CMK (cell line): ENCODE data around the gene GALNT18.

Experiments
- DNase-seq: peaks from one replicate; pipeline ENCODE4 v3.0.0-alpha.2; 2010; ENCODE audit warnings: low read depth

GALNT18 gene

DNA sequence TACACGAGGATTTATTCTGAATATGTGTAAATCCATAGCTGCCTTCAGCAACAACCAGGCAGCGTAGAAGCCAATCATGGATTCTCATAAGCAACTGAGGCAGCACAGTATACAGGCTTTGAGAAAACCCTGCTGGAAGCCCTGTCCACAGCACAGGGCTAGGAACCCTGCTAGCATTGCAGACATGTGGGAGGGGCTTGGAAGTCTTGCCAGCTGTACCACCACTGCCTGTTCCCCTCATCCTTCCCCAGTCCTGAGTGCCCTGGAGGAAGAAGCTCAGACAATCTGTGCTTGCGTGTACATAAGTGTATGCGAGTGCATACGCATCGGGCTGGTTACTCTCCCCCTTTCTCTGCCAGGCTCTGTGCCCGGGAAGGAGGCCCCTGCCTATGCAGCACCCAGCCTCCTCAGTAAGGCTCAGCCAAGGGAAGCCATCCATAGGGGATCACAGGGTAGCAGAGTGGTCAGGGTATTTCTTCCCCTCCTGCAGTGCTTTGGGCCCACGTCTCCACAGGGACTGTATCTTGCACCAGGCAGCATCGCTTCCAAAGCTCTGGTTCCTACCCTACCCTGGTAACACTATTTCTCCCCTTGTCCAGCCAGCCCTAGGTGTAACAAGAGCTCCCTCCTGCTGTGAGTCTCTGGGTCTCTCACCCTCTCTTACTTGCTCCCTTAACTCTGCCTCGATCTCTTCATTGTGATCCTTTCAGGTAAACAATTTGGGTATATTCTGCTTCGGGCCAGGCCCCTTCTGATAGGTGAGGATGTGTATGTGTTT is 90.5 kb downstream of the GALNT18 start:
- DNase-seq: no peak

DNA sequence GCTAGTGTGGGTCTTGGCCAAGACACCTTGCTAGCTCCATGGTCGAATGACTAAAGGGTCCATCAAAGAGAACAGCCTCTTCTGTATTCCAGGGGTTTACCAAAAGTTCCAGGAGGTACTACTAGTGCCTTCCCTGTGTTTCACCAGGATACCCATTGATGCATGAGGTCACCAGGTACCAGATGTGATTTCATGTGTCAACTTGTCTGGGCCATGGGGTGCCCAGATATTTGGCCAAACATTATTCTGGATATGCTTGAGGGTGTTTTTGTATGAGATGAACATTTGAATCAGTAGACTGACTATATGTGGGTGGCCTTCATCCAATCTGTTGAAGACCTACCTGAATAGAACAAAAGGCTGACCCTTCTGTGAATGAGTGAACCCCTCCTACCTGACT is 92.8 kb downstream of the GALNT18 start:
- no peak for DNase-seq

DNA sequence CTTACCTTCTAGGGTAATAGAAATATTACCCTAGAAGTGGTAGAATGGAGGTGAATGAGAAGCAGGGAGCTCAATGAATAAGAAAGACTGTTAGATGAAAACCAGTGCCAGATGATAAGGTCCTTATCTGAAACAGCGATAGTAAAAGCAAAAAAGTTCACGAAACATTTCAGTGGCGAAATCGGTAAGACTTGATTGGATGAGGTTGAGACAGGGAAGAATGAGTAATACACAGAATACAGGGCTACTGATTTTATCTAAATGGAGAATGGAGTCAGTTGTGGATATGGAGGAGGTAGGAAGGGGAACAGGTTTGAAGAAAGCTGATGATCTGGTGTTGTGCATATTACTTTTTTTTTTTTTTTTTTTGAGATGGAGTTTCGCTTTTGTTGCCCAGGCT is 96.5 kb downstream of the GALNT18 start:
- no peak for DNase-seq

DNA sequence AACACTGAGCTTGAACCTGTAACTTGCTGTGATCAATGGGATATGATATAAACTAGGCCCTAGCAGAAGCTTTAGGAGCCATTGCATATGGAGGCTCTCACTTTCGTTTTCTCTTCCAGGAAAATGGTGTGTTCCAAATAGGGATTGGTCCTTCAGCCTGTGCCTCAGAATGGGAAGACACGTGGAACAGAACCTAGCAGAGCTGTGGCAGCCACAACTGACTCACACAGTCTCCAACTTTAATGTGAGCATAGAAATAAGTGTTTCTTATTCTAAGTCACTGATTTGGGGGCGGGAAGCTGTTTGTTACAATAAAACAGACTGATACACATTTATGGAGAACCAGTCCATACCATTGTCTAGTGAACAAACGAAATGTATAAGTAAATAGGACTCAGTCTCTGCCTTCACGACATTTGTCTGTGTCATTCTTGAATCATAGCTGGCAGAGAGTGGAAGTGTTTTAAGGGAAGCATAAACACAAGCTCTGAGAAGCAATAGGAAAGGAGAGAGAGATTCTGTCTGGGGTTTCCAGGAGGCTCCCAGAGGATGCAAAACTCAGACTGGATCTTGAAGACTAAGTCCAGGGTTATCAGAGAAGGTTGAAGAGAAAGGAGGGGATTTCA is 97.3 kb downstream of the GALNT18 start:
- DNase-seq: no peak

DNA sequence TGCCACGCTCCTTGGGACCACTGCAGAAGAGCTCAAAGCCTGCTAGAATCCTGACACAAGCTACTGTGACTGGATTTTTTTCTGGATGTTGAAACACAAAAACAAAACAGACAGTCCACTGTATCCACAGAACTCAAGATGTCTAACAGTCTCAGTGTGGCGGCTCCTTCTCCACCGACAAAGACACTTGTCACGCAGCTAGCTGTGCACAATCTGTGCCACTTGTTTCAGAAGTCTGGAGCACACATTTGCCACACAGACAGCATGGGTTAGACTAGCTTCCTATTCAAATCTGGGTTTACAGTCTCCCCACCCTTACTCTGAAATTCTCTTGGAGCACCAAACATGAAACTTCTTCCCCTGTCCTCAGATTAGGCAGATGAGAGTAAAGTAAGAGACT is 99.2 kb downstream of the GALNT18 start:
- no peak for DNase-seq

DNA sequence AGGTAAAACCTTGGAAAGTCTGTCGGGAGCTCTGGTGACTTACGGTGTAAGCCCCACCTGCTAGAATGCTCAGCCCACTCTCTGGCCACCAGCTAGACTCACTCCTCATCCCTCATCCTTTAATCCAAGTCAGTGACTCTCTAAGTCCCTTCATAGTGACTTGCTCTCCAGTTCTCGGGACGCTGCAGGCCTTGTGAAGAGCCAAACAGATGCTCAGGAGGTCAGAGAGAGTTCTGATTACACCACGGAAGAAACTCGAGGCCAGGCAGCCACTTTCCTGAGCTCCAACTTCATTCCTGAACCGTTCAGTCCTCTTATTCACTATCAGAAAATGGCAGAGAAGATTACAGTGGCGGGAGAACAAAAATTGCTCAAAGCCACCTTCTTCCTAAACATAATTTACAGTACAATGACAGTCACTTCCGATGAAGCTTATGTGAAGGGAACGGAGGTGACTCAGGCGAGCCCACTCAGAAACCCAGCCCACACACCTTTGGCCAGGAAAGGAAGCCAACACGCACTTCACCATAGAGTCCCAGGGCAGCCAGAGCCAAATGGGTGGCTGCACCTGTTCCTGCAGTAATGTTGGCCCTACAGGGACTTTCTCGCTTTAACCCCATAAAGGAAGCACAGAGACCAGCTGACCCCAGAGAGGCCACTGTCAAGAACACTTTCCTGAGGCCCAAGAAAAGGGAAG is 100.4 kb downstream of the GALNT18 start:
- DNase-seq: no peak

DNA sequence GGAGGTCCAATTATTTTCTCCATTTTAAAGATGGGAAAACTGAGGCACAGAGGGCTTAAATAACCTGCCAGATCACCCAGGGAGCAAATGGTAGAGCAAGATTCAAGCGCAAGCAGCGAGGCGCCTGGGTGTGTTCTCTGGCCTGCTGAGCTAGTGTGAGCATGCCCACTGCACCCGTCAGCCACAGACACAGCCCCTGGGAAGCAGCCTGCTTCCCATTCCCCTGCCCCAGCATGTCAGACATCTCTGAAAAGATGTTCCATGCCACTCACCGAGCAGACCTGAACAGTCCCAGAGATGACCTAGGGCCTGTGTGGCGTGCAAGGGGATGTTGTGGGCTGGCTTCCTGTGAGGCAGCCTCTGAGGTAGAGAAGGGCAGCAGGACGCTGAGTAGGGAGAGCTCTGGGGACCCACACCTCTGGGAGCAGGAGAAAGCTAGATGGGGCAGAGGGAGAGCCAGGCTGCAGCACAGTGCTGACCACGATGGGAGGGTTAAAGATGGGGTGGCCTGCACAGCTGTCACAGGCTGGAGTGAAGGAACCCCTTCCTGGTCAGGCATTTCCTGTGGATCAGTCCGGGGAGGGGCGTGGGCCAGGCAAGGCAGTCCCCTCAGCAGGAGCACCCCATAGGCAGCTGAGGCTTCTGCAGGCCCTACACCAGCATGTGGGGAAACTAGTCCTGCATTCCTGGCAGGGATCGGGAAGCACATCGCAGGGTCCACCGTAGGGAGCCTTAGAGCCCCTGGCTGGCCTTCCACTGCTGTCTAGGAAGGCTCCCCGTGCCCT is 101.4 kb downstream of the GALNT18 start:
- DNase-seq: no peak

DNA sequence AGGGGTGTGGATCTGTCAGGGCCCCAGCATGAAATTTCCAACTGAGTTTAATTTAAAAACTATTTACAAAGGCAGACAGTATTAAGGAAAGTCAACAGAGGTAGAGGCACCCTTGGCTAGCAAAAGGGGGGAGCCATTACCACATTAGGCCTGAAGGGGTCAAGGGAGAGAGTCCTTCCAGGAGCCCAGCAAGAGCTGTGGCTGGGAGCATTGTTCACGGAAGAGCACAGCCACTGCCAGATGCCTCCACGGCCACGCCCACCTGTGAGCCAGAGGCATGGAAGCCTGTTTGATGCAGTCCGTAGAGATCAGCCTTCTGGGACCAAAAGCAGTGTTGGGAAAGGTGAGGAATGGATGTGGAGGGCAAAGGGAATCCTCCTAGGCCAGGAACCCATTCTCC is 102.6 kb downstream of the GALNT18 start:
- DNase-seq: no peak

DNA sequence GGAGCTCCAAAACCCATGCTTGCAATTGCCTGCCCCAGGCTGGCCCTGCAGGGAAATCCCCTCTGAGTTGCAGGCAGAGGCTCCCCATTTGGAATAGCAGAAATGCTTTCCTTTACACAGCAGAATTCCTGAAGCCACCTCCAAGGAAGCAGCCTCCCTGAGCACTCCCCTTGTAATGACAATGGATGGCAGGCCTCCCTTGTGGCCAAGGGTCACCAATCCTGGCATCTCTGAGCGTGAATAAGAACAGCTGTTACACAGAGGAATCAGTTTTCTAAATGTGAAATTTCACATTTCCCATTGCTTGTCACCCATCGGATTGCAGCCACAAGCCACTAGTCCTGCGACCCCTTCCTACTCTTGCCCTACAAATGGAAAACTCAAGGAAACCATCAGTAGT is 107.6 kb downstream of the GALNT18 start:
- no peak for DNase-seq

DNA sequence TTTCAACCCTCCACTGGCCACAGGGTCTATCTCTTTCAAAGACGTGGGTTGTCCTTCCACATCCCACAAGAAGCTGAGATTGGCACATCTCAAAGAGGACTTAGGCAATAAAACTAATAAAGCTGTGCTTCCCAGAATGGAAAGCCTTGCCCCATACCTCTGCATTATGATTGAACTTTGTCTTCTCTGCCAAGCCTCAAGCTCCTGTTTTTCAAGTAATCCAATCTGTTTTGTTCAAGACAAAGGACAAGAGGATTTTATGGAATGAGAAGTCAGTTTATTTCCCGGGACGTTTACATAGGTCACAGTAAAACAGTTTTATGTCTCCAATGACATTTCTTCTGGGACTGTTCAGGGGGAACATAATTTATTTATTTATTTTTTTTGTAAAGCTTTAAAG is 108.4 kb downstream of the GALNT18 start:
- no peak for DNase-seq

DNA sequence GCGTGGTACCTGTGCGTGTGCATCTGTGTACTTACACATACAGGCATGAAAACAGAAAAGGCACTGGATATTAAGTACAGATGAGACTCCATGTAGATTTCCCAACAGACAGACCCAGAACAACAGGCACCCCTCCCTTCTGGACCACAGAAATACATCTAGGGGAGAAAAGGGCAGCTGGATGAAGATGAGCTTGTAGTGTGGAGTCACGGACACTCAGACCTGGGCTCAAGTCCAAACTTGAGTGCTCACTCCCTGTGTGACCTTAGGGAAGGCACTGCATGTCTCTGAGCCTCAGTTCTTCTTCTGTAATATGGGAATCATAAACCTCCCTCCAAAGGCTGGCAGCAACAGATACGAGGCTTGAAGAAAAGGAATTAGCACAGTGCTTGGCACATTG is 108.9 kb downstream of the GALNT18 start:
- DNase-seq: no peak

DNA sequence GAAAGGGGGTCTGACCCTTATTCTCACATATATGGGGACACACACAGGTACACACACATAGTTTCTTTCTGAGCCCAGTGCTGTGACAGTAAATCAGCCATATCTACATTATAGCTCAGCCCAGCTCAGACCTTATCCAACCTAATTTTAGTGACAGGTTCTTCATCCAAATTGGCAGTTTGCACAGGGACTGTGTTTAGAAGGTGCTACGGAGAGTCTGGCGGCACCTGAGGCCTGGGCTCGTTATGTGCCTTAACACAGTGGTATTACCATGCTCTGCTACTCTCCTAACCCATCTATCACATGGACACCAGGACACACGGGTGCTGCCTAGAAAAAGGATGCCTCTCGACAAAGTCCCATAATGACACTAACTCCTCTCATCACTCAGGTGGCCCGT is 109.3 kb downstream of the GALNT18 start:
- DNase-seq: no peak

DNA sequence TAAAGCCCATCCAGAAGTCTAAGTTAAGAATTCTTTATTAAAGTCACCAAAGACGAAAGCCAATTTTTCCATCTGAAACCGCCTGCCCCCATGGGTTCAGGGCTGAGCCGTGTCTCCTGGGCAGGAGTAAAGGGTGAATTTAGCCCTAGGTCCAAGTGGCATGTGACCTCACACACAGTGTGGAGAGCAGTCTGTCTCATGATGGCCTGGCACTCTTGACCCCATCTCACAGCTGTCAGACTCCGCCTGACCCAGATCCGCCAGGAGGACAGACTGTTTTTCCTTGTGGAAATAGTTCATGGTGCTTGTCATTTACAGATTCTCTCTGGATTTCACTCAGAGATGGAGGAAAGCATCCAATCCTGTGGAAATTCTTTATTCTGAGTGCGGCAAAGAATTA is 109.7 kb downstream of the GALNT18 start:
- no peak for DNase-seq

DNA sequence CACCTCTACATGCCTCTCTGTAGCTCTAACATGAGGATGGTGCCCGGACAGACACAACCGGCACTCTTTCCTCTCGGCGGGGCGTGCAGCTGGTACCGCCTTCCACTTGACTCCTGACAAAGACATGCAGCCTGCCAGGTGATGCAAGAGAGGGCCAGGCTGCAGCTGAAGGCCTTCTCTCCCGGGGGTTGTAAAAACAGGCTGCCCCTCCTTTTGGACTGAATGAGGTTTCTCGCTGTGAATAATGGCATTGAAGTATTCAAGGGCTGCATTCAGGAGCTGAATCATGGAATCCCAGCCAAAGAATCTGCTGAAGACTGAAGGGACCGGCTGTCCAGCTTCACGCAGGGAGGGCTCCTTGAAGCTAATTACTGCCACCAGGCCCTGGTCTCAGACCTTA is 110.9 kb downstream of the GALNT18 start:
- no peak for DNase-seq

DNA sequence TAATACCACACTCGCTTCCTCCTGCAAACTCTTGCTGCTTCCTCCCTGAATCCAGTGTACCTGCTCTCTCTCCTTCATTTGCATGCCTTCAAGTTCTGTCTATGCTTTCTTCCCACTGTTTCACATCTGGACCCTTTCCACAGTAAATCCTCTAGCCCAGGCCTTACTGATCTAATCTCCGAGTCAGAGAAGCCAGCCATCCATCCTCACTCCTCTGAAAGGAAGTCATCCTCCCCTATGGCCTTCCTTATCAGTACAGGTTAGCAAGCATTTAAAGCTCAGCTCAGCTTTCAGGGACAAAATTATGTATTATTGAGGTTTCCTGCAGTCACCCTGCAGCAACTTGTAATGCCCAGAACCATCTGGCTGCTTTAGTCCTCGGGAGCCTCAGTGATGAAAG is 116.1 kb downstream of the GALNT18 start:
- no peak for DNase-seq

DNA sequence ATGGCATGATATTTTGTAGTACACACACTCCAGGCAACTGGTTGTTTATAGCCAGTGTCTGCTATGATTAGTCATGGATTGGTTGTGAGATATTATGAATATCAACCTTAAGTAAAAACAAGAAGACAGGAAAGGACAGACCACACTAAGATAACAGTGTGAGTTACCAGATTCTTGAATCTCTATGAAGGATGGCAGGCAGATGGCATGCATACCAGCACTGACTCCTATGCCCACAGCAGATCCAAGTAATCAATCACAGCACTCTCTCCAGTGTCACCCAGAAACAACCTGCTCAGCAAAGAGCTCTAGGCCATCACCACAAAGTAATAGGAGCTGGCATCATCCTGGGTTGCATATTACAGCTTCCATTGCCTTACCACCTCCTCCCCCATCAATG is 116.6 kb downstream of the GALNT18 start:
- no peak for DNase-seq

DNA sequence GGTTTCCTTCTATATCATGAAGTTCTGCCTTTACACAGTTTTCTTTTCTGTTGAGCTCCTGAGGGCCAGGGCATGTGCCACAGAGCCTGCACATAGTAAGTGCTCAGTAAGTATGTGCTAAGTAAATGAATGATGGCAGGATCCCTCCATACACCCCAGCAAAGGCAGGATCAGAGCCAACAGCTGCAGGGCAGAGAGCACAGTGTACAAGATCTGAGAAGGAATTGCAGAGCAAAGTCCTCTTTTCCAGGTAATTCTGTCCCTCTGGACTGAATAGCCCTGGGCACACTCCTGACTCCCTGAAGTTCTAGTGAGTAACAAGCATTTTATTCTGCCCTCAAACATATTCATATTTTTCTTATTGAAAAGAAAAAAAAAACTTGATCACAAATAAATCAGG is 117.7 kb downstream of the GALNT18 start:
- no peak for DNase-seq

DNA sequence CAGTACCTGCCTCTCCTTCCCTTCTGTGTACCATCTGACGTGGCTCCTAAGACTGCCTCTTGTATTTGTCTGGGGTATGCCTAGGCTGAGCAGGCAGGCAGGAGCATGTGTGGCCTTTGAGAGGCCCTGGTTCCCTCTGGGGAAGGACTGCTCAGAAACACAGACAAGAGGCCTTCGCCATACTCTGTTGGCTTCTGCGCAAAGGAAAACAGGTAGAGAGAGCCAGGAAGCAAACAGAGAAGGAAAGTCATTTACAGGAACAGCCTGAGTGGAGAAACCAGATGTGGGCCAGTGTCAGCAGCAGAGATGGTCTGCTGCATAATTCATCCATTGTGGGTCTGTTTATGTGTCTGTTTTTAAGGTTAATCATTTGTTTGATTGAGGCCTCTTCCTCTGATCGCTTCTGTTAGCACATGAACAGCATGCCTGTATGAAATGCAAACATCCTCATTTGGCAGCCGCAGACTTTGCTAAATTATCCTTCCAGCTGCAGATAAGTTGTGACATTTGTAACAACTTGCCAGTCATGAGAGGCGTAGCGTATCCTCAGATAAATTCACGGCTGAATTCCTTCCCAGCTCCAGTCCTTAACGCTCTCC is 119.4 kb downstream of the GALNT18 start:
- DNase-seq: no peak

DNA sequence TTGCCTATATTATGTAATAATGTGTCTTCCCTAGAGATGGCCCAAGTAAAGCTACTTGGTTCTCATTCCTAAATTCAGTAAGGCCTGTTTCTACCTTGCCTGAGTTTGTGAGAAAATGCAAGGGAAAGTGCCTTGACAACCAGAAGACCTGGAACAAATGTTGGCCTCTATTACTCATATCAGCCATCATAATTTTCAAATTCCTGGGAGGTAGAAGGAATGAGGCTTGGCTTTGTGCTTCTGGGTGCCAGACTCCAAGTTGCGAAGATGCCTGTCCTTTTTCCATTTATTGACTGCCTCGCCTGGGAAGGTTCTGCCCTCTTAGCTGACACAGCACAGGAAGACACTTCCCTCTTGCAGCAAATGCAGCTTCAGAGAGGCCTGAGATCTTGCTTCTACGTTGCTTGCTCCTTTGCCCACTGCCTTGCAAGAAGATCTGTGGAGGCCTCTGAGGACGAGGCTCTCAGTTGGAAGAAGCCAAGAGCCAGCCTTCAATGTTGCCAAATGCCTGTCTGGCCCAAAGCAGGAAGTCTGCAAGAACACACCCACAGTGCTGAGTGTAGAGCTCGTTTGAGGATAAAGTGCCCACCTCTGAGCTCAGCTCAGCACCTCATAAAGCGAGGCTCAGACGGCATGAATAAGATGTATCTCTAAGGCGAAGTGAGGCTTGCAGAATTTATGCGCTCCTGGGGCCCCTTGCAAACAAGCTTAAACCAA is 120.1 kb downstream of the GALNT18 start:
- no peak for DNase-seq

DNA sequence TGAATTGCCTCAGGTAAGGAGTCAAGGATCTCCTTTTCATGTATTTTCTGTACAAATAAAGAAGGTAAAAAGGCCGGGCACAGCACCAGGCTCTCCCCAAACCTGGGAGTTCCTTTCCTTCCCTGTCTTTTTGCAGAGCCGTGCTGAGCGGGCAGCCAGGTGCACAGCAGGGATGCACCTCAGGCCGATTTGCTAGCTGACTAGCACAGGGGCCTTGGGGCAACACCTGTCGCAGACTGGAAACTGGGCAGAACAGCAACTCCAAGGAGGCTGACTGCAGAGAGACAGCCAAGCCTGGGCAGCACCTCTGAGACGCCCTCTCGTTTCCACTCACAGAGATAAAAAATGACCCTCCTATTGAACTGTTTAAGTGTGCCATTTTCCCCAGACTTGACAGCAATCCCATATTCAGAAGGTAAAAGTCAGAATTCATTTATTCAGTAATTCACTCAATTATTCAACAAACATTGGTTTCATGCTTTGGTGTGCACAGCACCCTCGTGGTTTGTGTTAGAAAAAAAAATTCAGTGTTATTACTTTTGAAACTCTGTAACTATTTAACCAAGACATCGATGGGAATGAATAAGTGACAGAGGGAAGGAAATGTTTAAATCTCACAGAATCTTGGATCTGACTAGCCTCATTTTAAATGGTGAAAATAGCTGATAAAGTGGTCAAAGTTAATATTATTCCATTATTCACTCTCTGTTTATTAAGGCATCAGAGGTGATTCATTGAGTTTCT is 120.9 kb downstream of the GALNT18 start:
- DNase-seq: no peak

DNA sequence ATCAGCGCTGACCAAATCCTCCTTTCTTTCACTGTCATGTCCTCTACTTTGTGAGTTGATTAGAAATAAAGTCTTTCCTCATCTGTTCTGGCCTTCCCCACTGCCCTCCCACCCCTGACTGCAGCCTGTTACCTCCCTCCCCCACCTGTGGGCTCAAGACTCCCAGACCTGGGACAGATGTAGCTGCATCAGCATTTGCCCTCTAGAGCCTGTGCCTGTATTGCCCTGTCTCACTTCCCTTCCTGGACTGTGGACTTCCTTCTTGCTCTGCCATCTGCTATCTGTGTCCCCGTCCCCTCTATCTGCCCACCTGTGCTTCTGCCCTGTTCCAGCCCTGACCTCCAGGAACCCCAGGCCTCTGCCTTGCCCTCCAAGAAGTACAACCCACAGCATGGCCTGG is 122.5 kb downstream of the GALNT18 start:
- no peak for DNase-seq
